Kidney epithelial cell (primary cell): ENCODE data around the gene TMEM214. TPM values are rescaled to one million over a fixed set of nuclear protein-coding genes. Genes with fewer than 3 reads are reported as not detected.
A peak's percentile ranks its signal among the peaks of the same experiment; 100 is the strongest.

Experiments used
- DNase-seq: peaks from one replicate; pipeline ENCODE4 v3.0.0-alpha.2; 2010; ENCODE audit warnings: low read depth
- H3K27me3 ChIP-seq: 2 replicates; pipeline ENCODE4 v1.6.0; 2011; ENCODE audit warnings: low read length; ENCODE audit not compliant: control insufficient read depth, insufficient read depth
- H3K36me3 ChIP-seq: 2 replicates; pipeline ENCODE4 v1.5.1; 2011; ENCODE audit warnings: low read length; ENCODE audit not compliant: control insufficient read depth, insufficient read depth
- H3K4me3 ChIP-seq: 2 replicates; pipeline ENCODE4 v1.5.1; 2011; ENCODE audit warnings: low read depth, mild to moderate bottlenecking, control low read depth, low read length
- CTCF ChIP-seq: IDR thresholded peaks from 2 replicates; pipeline ENCODE4 v1.5.1; 2011; ENCODE audit warnings: mild to moderate bottlenecking, moderate library complexity, low read length, control low read depth, inconsistent platforms; ENCODE audit not compliant: insufficient read depth, poor library complexity, severe bottlenecking
- total RNA-seq: library from RNA; depleted of rRNA; stranded (reverse); fragments of >200 nt; gene quantifications from 2 replicates; pipeline ENCODE4 v1.2.3, GENCODE V29; 2015

Gene TMEM214
- total RNA-seq, 1 donor from 2014 or later = 27.0 TPM

DNA sequence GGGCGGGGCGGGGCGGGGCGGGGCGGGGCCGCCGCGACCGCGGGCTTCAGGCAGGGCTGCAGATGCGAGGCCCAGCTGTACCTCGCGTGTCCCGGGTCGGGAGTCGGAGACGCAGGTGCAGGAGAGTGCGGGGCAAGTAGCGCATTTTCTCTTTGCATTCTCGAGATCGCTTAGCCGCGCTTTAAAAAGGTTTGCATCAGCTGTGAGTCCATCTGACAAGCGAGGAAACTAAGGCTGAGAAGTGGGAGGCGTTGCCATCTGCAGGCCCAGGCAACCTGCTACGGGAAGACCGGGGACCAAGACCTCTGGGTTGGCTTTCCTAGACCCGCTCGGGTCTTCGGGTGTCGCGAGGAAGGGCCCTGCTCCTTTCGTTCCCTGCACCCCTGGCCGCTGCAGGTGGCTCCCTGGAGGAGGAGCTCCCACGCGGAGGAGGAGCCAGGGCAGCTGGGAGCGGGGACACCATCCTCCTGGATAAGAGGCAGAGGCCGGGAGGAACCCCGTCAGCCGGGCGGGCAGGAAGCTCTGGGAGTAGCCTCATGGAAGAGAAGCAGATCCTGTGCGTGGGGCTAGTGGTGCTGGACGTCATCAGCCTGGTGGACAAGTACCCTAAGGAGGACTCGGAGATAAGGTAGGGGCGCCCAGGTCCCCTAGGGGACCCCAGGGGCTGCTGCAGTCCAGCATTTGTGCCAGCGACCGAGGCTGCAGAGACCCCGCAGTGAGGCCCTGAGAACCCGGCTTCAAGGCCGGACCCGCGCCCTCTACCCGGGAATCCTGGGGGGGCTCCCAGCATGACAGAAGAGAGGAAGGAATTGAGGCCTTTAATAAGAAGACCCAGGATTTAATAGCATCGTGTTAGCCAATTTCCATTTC is 54.2 kb downstream of the TMEM214 start, which contains the start of gene KHK:
Gene KHK, plus strand, starts transcription at position 49 of the 870 bp plus-strand sequence. Its CDS starts 488 bp downstream, at position 537.
- Histone ChIP-seq H3K27me3 (no peaks in the 10 kb centered on the region), H3K36me3 (no peaks in the 10 kb centered on the region), H3K4me3 (peak within 1 kb of the TSS; percentile 55)
- DNase-seq = no peak
- TF ChIP-seq CTCF = no peak

- no peaks in the 10 kb centered on the region for H3K27me3 ChIP-seq
- DNase-seq = no peak
- H3K4me3 ChIP-seq = no peak overlapping the region
- TF ChIP-seq CTCF = no peak
- no peaks in the 10 kb centered on the region for H3K36me3 ChIP-seq
These were observed 55.2 kb downstream of the TMEM214 start for GRCh38 chr2:27087823-27088410.

GRCh38 chr2:27088634-27089033 is 55.9 kb downstream of the TMEM214 start:
- DNase-seq = no peak
- Histone ChIP-seq H3K36me3 (no peaks in the 10 kb centered on the region), H3K27me3 (no peaks in the 10 kb centered on the region), H3K4me3 (no peak overlapping the region)
- no peak for TF ChIP-seq CTCF

GRCh38 chr2:27089111-27089954 is 56.6 kb downstream of the TMEM214 start:
- H3K4me3 ChIP-seq = no peak overlapping the region
- H3K36me3 ChIP-seq = no peaks in the 10 kb centered on the region
- H3K27me3 ChIP-seq = no peaks in the 10 kb centered on the region
- no peak for DNase-seq
- TF ChIP-seq CTCF = no peak

Other genes with a start within 250 kb of the TMEM214 start
- 2.4 and 4.9 TPM in 2 replicates for gene CENPA, start 246.9 kb upstream of the TMEM214 start, total RNA-seq
- 1.3 and 2.1 TPM in 2 replicates for gene DPYSL5, start 184.8 kb upstream of the TMEM214 start, total RNA-seq
- 4.6 and 5.0 TPM in 2 replicates for gene MAPRE3, start 62.3 kb upstream of the TMEM214 start, total RNA-seq
- 28.6 and 32.0 TPM in 2 replicates for gene AGBL5, start 18.7 kb downstream of the TMEM214 start, total RNA-seq
- 237 and 272 TPM in 2 replicates for gene OST4, start 38.7 kb downstream of the TMEM214 start, total RNA-seq
- 7.4 and 9.5 TPM in 2 replicates for gene EMILIN1, start 45.6 kb downstream of the TMEM214 start, total RNA-seq
- gene KHK, start 53.8 kb downstream of the TMEM214 start, total RNA-seq = 3.1 and 3.8 TPM in 2 replicates
- 1.8 and 2.5 TPM in 2 replicates for gene CGREF1, start 86.2 kb downstream of the TMEM214 start, total RNA-seq
- not detected in 2 replicates for gene ABHD1, start 90.8 kb downstream of the TMEM214 start, total RNA-seq
- gene PREB, start 101.7 kb downstream of the TMEM214 start, total RNA-seq = 66.0 and 71.1 TPM in 2 replicates
- gene PRR30, start 106.4 kb downstream of the TMEM214 start, total RNA-seq = not detected in 2 replicates
- not detected in 2 replicates for gene TCF23, start 116.0 kb downstream of the TMEM214 start, total RNA-seq
- 146 and 161 TPM in 2 replicates for gene ATRAID, start 179.1 kb downstream of the TMEM214 start, total RNA-seq
- gene SLC5A6, start 179.3 kb downstream of the TMEM214 start, total RNA-seq = 52.1 and 67.7 TPM in 2 replicates
- 60.0 and 63.5 TPM in 2 replicates for gene CAD, start 184.4 kb downstream of the TMEM214 start, total RNA-seq
- 0.08 and 0.27 TPM in 2 replicates for gene SLC30A3, start 230.1 kb downstream of the TMEM214 start, total RNA-seq
- not detected in 2 replicates for gene DNAJC5G, start 242.5 kb downstream of the TMEM214 start, total RNA-seq
- gene TRIM54, start 249.5 kb downstream of the TMEM214 start, total RNA-seq = 0.27 and 0.33 TPM in 2 replicates